DOHH2 (cell line): ENCODE data around the gene MYEOV.

ENCODE experiments used
- H3F3A ChIP-seq: fragments of 200-600 bp; sonication (generic), shearing (Covaris generic); 2 replicates; pipeline ENCODE4 v1.6.0; 2016; ENCODE audit warnings: antibody characterized with exemption, mild to moderate bottlenecking; ENCODE audit not compliant: control insufficient read depth, insufficient read depth
- H3K27ac ChIP-seq: fragments of 200-600 bp; sonication (generic); 2 replicates; pipeline ENCODE4 v1.5.1; 2014; ENCODE audit warnings: low read depth, mild to moderate bottlenecking, low read length, moderate library complexity
- H3K27me3 ChIP-seq: fragments of 200-600 bp; sonication (generic); 2 replicates; pipeline ENCODE4 v1.6.1; 2014; ENCODE audit warnings: mild to moderate bottlenecking, low read length, mixed read lengths; ENCODE audit not compliant: control insufficient read depth
- H3K36me3 ChIP-seq: fragments of 200-600 bp; sonication (generic); 2 replicates; pipeline ENCODE4 v1.6.1; 2014; ENCODE audit warnings: mild to moderate bottlenecking, low read length, moderate library complexity, mixed read lengths; ENCODE audit not compliant: control insufficient read depth
- H3K4me1 ChIP-seq: fragments of 200-600 bp; sonication (generic); 2 replicates; pipeline ENCODE4 v1.6.1; 2014; ENCODE audit warnings: mild to moderate bottlenecking, low read length, mixed read lengths; ENCODE audit not compliant: control insufficient read depth
- H3K4me2 ChIP-seq: fragments of 200-600 bp; sonication (generic); 2 replicates; pipeline ENCODE4 v1.6.0; 2014; ENCODE audit warnings: mild to moderate bottlenecking, low read length, moderate library complexity
- H3K4me3 ChIP-seq: fragments of 200-600 bp; sonication (generic); 2 replicates; pipeline ENCODE4 v1.5.1; 2014; ENCODE audit warnings: mild to moderate bottlenecking, low read length, mixed read lengths
- H3K79me2 ChIP-seq: fragments of 200-600 bp; sonication (generic); 2 replicates; pipeline ENCODE4 v1.6.1; 2014; ENCODE audit warnings: mild to moderate bottlenecking, low read length, mixed read lengths; ENCODE audit not compliant: control insufficient read depth
- H3K9me2 ChIP-seq: fragments of 200-600 bp; sonication (generic); replicated peaks from 2 replicates; pipeline ENCODE4 v1.6.1; 2014; ENCODE audit warnings: mild to moderate bottlenecking, low read length, mixed read lengths; ENCODE audit not compliant: control insufficient read depth
- H3K9me3 ChIP-seq: fragments of 200-600 bp; sonication (generic); 2 replicates; pipeline ENCODE4 v1.6.1; 2014; ENCODE audit warnings: antibody characterized with exemption, low read length, mixed read lengths; ENCODE audit not compliant: control insufficient read depth, insufficient read depth
- H4K20me1 ChIP-seq: fragments of 200-600 bp; sonication (generic); 2 replicates; pipeline ENCODE4 v1.6.0; 2014; ENCODE audit warnings: low read depth, mild to moderate bottlenecking, antibody characterized with exemption, low read length, moderate library complexity; ENCODE audit not compliant: control insufficient read depth, insufficient read depth
- CTCF ChIP-seq: fragments of 200-600 bp; sonication (generic); IDR thresholded peaks from one replicate; pipeline ENCODE4 v1.5.1; 2014; ENCODE audit warnings: antibody characterized with exemption, mild to moderate bottlenecking, low read depth, low read length; ENCODE audit not compliant: poor library complexity, severe bottlenecking
- EZH2phosphoT487 ChIP-seq: fragments of 200-600 bp; sonication (generic); IDR thresholded peaks from 2 replicates; pipeline ENCODE4 v1.6.1; 2017; ENCODE audit warnings: borderline replicate concordance, mild to moderate bottlenecking, antibody characterized with exemption, low read length, moderate library complexity, mixed read lengths

MYEOV gene

GRCh38 chr11:69329581-69329980 is 35.6 kb downstream of the MYEOV start:
- Histone ChIP-seq H3K27ac (no peak overlapping the region), H3K36me3 (no peaks in the 10 kb centered on the region), H3K27me3 (peaks cover 19% of the 10 kb centered on the region), H3K9me3 (no peaks in the 10 kb centered on the region), H3F3A (no peaks in the 10 kb centered on the region), H4K20me1 (no peaks in the 10 kb centered on the region), H3K79me2 (no peaks in the 10 kb centered on the region), H3K4me2 (no peak overlapping the region), H3K9me2 (no peaks in the 10 kb centered on the region), H3K4me1 (no peaks in the 10 kb centered on the region), H3K4me3 (no peak overlapping the region)
- TF ChIP-seq EZH2phosphoT487: no peak
- TF ChIP-seq CTCF: no peak

DNA sequence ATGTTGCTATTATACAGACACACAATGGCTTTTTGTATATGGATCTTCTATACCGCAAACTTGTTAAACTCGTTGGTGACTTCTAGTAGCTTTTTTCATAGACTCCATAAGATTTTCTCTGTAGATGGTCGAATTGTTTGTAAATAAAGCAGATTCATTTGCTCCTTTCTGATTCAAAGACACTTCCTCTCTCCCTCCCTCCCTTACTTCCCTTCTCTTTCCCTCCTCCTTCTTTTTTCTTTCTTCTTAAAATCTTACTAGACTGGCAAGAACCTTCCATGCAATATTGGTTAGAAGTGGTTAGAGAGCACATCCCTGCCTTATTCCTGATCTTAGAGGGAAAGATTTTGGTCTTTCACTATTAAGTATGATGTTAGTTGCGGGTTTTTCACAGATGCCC is 36.4 kb downstream of the MYEOV start:
- Histone ChIP-seq H3K4me2 (no peak overlapping the region), H3K36me3 (no peaks in the 10 kb centered on the region), H3K79me2 (no peaks in the 10 kb centered on the region), H4K20me1 (no peaks in the 10 kb centered on the region), H3K4me1 (no peaks in the 10 kb centered on the region), H3K4me3 (no peak overlapping the region), H3K9me3 (no peaks in the 10 kb centered on the region), H3K9me2 (no peaks in the 10 kb centered on the region), H3K27me3 (peaks cover 19% of the 10 kb centered on the region), H3F3A (no peaks in the 10 kb centered on the region), H3K27ac (no peak overlapping the region)
- TF ChIP-seq EZH2phosphoT487 (no peak), CTCF (no peak)

DNA sequence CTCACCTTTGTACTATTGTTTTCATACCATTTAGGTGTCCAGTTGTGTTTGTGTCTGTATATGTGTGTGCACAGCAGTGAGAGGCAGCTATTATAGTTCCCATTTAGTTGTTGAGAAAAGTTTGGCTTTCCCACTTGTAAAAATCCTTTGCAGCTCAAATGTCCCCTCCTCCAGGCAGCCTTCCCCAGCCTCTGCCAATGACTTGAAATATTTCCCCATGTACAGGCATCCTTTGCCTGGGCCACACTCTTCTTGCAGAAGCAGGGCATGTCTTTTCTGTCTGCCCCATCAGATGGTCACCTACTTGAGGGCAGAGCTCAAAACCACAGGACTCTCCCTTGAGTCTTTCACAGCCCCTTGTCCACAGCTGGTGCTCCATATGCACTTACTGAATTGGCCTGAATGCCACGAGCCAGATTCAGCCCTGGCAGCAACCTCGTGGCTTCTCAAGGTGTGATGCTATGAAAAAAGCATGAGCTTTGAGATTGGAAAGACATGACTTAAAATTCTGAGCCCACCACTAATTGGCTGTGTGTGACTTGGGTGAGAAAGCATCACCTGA is 39.3 kb downstream of the MYEOV start:
- TF ChIP-seq CTCF (no peak), EZH2phosphoT487 (no peak)
- no peaks in the 10 kb centered on the region for H4K20me1 ChIP-seq
- H3K9me3 ChIP-seq: no peaks in the 10 kb centered on the region
- H3K79me2 ChIP-seq: no peaks in the 10 kb centered on the region
- no peaks in the 10 kb centered on the region for H3F3A ChIP-seq
- no peaks in the 10 kb centered on the region for H3K36me3 ChIP-seq
- peaks cover 4% of the 10 kb centered on the region; the same call in 1 of the 2 replicates for H3K4me1 ChIP-seq
- no peak overlapping the region for H3K4me2 ChIP-seq
- H3K9me2 ChIP-seq: no peaks in the 10 kb centered on the region
- no peak overlapping the region for H3K27ac ChIP-seq
- H3K4me3 ChIP-seq: no peak overlapping the region
- H3K27me3 ChIP-seq: peaks cover 23% of the 10 kb centered on the region

- Histone ChIP-seq H3K36me3 (no peaks in the 10 kb centered on the region), H3K9me3 (no peaks in the 10 kb centered on the region), H3K9me2 (no peaks in the 10 kb centered on the region), H3K27ac (no peak overlapping the region), H3K4me2 (no peak overlapping the region), H3F3A (no peaks in the 10 kb centered on the region), H4K20me1 (no peaks in the 10 kb centered on the region), H3K4me3 (no peak overlapping the region), H3K79me2 (no peaks in the 10 kb centered on the region), H3K4me1 (peaks cover 4% of the 10 kb centered on the region; the same call in 1 of the 2 replicates), H3K27me3 (peaks cover 23% of the 10 kb centered on the region)
- TF ChIP-seq EZH2phosphoT487 (no peak), CTCF (no peak)
Measured at GRCh38 chr11:69333879-69334278, 39.9 kb downstream of the MYEOV start.
